Activated B cell treated with CpG ODN at 0.5 μM for 24 hours (primary cell): ENCODE data around the gene DLX1. TPM values are rescaled to one million over a fixed set of nuclear protein-coding genes. Genes with fewer than 3 reads are reported as not detected.

Experiments used
- ATAC-seq: fragments of 200-7000 bp; cut with Tn5 transposase; one replicate; pipeline ENCODE4 v1.10.0; 2021; ENCODE audit warnings: low read depth, mild to moderate bottlenecking, moderate library complexity
- CTCF ChIA-PET: fragments of 350-600 bp; sonication (Branson Sonifier 250); formaldehyde crosslinking; loops from one replicate; lab custom pipeline; 2021; ENCODE audit warnings: antibody characterized with exemption; lab: Charles Lee
- POLR2A ChIA-PET: fragments of 350-600 bp; sonication (Branson Sonifier 250); formaldehyde crosslinking; loops from one replicate; lab custom pipeline; 2021; ENCODE audit warnings: antibody characterized with exemption; lab: Charles Lee
- DNase-seq: peaks from one replicate; pipeline ENCODE4 v3.0.0; 2022
- H3K27ac Mint-ChIP-seq: one replicate; pipeline ENCODE4 v1.8.0; 2020; ENCODE audit warnings: mixed read lengths
- H3K27me3 Mint-ChIP-seq: one replicate; pipeline ENCODE4 v1.8.0; 2021; ENCODE audit warnings: mixed read lengths
- H3K36me3 Mint-ChIP-seq: one replicate; pipeline ENCODE4 v1.8.0; 2021; ENCODE audit warnings: low read depth, mixed read lengths
- H3K4me1 Mint-ChIP-seq: one replicate; pipeline ENCODE4 v1.8.0; 2021; ENCODE audit warnings: mixed read lengths
- H3K4me3 Mint-ChIP-seq: one replicate; pipeline ENCODE4 v1.8.0; 2020; ENCODE audit warnings: mild to moderate bottlenecking, mixed read lengths
- H3K9me3 Mint-ChIP-seq: one replicate; pipeline ENCODE4 v1.8.0; 2020; ENCODE audit warnings: mixed read lengths
- intact Hi-C: fragments of 100-400 bp; cut with micrococcal nuclease; formaldehyde crosslinking; loops from one replicate; pipeline ENCODE4 v1.15.1; 2024
- total RNA-seq: library from RNA; stranded (reverse); gene quantifications from 2 replicates; pipeline ENCODE4 v1.2.3, GENCODE V29; 2022
- TF ChIP-seq, protein P1 (sequence below): fragments of 200-600 bp; IDR thresholded peaks from one replicate; pipeline ENCODE4 v1.8.0; 2022; ENCODE audit warnings: antibody characterized with exemption, mild to moderate bottlenecking

DLX1 gene
- total RNA-seq, 1 donor from 2014 or later = not detected

DNA sequence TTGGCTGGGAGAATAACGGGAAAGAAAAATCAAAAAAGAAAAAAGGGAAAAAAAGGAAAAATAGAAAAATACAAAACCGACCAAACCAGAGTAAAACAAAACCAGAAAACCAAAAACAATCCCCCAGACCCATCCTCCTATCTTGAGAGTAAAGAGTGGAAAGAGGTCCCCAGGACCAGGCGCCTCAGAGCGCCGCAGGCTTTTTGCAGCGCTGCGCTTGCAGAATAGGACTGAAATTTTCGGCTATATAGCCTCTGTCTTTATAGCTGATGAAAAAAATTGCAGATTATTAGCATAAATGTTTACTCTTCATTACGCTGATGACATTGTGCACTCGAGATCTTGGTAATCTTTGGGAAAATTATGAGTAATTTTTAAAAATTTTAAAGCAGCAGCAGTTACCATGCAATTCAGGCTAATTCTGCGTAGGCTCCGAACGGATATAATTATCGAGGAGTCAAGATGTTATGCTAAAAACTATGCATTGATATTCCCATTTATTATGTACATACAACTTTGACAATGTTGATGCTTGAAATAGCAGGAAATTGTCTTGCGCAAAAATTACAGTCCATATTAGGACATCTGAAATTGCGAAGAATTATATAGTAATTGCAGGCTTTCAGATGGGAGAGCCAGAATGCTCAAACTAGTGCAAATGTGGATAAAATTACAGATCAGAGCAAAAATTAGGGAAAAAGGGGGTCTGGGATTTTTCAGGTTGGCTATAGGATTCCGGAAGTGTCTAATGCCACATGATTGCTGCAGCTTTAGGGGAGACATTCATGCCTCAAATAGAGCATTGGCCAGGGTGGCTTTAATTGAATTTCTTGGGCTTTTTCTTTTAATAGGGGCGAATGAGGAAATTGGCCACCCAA lies 8.3 kb downstream of the DLX1 start:
- no peak overlapping the region for H3K27ac Mint-ChIP-seq
- H3K9me3 Mint-ChIP-seq = peaks cover 2% of the 10 kb centered on the region
- H3K4me3 Mint-ChIP-seq = no peak overlapping the region
- DNase-seq (no peak), ATAC-seq (no peak)
- ChIA-PET CTCF (no interaction called here), POLR2A (no interaction called here)
- peaks cover 31% of the 10 kb centered on the region for H3K4me1 Mint-ChIP-seq
- no peaks in the 10 kb centered on the region for H3K36me3 Mint-ChIP-seq
- TF ChIP-seq, protein P1, sequence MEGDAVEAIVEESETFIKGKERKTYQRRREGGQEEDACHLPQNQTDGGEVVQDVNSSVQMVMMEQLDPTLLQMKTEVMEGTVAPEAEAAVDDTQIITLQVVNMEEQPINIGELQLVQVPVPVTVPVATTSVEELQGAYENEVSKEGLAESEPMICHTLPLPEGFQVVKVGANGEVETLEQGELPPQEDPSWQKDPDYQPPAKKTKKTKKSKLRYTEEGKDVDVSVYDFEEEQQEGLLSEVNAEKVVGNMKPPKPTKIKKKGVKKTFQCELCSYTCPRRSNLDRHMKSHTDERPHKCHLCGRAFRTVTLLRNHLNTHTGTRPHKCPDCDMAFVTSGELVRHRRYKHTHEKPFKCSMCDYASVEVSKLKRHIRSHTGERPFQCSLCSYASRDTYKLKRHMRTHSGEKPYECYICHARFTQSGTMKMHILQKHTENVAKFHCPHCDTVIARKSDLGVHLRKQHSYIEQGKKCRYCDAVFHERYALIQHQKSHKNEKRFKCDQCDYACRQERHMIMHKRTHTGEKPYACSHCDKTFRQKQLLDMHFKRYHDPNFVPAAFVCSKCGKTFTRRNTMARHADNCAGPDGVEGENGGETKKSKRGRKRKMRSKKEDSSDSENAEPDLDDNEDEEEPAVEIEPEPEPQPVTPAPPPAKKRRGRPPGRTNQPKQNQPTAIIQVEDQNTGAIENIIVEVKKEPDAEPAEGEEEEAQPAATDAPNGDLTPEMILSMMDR = no peak
- H3K27me3 Mint-ChIP-seq = peaks cover 66% of the 10 kb centered on the region
- intact Hi-C loops = loop anchor here (1.0 kb wide), 1 partner anchor 9 kb away; the partner anchor contains the start of gene DLX2

DNA sequence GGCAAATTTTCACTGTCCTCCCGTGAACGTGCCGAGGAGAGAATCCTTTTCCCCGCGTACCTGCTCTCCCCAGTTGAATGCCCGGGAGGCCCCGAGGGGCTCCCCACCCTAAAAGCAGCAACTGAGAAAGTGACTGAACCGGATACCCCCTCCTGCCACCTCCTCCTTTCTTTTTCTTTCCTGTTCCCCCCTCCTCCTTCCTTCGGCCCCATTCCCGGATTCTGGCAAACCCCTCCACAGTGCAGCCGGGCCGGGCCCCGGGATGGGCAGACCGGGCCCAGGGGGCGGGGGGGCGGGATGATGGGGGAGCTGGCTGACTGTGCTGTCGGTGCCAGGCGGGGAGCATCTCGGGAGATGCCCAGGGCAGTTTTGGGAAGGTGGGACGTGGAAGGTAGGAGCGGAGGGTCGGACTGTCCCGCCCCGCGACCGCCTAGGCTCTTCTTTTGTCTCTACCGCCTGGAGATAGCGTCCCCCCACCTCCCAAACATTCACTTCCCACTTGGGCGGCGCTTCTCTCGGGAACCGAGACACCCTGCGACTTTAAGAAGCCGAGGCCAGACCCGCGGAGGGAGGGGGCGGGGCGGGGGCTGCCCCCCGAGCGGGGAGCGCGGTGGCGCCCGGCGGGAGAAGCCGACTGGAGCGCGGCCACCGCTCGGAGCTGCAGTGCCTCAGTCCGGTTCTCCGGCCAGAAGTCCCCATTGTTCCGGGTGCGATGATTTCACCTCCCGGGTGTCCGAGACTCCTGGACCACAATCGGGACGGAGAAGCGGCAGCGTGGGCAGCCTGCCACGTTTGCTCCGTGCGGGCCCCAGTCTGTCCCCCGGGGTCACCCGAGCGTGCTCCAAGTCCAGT lies 9.2 kb downstream of the DLX1 start:
- Mint-ChIP-seq H3K27me3 (peaks cover 63% of the 10 kb centered on the region), H3K4me3 (peak overlapping the region; percentile 81), H3K9me3 (peaks cover 2% of the 10 kb centered on the region), H3K4me1 (peaks cover 33% of the 10 kb centered on the region), H3K36me3 (no peaks in the 10 kb centered on the region), H3K27ac (no peak overlapping the region)
- ChIA-PET POLR2A (no interaction called here), CTCF (no interaction called here)
- intact Hi-C loops = loop anchor here (1.0 to 5.0 kb wide), 3 partner anchors 8 to 333 kb away; partner anchors contain the start of genes DLX2 and ITGA6
- TF ChIP-seq, protein P1 = no peak
- ATAC-seq = no peak
- no peak for DNase-seq

- TF ChIP-seq, protein P1 = no peak
- peak overlapping the region; percentile 81 for H3K4me3 Mint-ChIP-seq
- ATAC-seq (peak; percentile 68), DNase-seq (no peak)
- POLR2A ChIA-PET = no interaction called here
- H3K27me3 Mint-ChIP-seq = peaks cover 59% of the 10 kb centered on the region
- H3K27ac Mint-ChIP-seq = peak overlapping the region; percentile 59
- H3K4me1 Mint-ChIP-seq = peaks cover 34% of the 10 kb centered on the region
- intact Hi-C loops = loop anchor here (1.0 to 5.0 kb wide), 2 partner anchors 9 to 332 kb away; partner anchors contain the start of gene ITGA6
- H3K36me3 Mint-ChIP-seq = no peaks in the 10 kb centered on the region
- H3K9me3 Mint-ChIP-seq = peaks cover 2% of the 10 kb centered on the region
- CTCF ChIA-PET = no interaction called here
These were observed 10.0 kb downstream of the DLX1 start for GRCh38 chr2:172095146-172095904.

DNA sequence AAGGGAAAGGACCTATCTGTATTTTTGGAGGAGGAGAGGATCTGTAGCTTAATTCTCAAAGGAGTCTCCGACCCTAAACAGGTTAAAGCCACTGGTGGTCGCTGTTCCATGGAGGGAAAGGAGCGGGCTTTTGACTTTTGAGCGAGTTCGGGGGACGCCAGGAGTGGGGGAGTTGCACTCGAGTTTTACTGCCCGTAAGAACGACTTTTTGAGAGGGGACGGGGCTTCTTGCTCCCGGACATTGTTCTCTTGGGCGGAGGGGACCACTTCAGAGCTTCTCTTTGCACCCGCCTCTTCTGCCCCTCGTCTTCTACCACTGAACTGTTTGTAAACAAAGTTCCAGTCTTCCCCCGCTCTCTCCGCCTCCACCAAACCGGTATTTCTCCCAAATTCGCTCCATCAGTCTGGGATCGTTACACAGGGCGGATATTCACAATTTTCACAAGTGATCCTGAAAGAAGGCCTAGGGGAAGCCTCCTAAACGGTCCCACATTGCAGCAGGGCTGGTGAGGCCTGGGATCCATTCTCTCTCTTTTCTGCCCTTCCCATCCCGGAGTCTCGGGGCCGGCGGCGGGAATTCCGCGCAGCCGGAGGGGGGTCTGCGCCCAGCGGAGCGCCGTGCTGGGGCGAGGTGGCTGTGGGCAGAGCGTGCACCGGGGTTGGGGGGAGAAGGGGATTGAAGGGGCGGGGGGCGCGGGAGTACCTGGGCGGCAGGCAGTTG lies 10.8 kb downstream of the DLX1 start:
- no peak for DNase-seq
- peaks cover 40% of the 10 kb centered on the region for H3K4me1 Mint-ChIP-seq
- CTCF ChIA-PET = no interaction called here

More for the DNA sequence above, 10.8 kb downstream of the DLX1 start:
- no peaks in the 10 kb centered on the region for H3K36me3 Mint-ChIP-seq
- intact Hi-C loops = loop anchor here (1.0 to 5.0 kb wide), 2 partner anchors 10 to 331 kb away; partner anchors contain the start of gene ITGA6
- H3K4me3 Mint-ChIP-seq = peak overlapping the region; percentile 81
- ATAC-seq = no peak
- H3K27me3 Mint-ChIP-seq = peaks cover 57% of the 10 kb centered on the region
- H3K9me3 Mint-ChIP-seq = peaks cover 2% of the 10 kb centered on the region
- TF ChIP-seq, protein P1 = no peak
- H3K27ac Mint-ChIP-seq = no peak overlapping the region
- POLR2A ChIA-PET = no interaction called here
